Measurements from ENCODE around the gene SLC25A21.

DNA sequence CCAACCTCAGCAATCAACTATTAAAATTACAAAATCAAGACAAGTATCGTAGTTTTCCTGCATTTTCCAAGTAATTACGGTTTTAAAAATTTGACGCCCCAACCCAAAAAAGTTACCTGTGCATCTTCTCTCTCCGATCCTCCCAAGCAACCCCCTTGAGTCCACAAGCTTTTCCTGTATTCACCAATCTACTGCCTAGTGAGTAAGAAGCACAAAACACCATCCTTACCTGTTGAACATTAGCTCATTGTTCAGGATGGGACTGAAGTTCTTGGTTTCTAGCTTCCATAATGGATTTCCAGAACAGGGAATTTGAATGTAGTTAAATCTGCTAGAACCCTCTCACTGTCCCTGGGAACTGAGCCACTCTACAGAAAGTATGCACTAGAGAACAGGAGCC is 348.8 kb downstream of the SLC25A21 start:
- no peak for TF ChIP-seq POLR2AphosphoS5 (IDR thresholded peaks at IDR 0.05; ENCODE audit: borderline replicate concordance, low read depth, low read length)
- TF ChIP-seq EZH2 (IDR thresholded peaks at IDR 0.05): no peak

Measured in SK-N-MC (cell line).